Caki2 (cell line): Measurements from ENCODE around the gene CBFA2T3. TPM values are rescaled to one million over a fixed set of nuclear protein-coding genes. Genes with fewer than 3 reads are reported as not detected.
A peak's percentile ranks its signal among the peaks of the same experiment; 100 is the strongest.
"Not testable (repeated sequence)": the region's sequence is repeated elsewhere in the genome, so short reads cannot be mapped to it uniquely, and the experiment has no call there.

ENCODE experiments used
- DNase-seq: peaks from one replicate; pipeline ENCODE4 v3.0.0-alpha.2; 2015; ENCODE audit warnings: low read depth
- in situ Hi-C: cut with HindIII; loops from 2 replicates; pipeline ENCODE4 v1.10.0; 2016; ENCODE audit warnings: low sequenced_read_pairs, low pct_unique_long_range_greater_than_20kb, mixed read lengths
- total RNA-seq: library from RNA; depleted of rRNA; stranded (reverse); fragments of >200 nt; shearing (Covaris generic); gene quantifications from 2 replicates; pipeline ENCODE4 v1.2.3, GENCODE V29; 2014; ENCODE audit warnings: low replicate concordance

CBFA2T3 gene
- total RNA-seq, 1 experiment from 2014 or later: 0.27 TPM

GRCh38 chr16:89014403-89015230 lies 37.6 kb upstream of the CBFA2T3 start:
- in situ Hi-C loops: no loop called here

GRCh38 chr16:89013692-89014402 lies 36.8 kb upstream of the CBFA2T3 start:
- DNase-seq: no peak
- in situ Hi-C loops: no loop called here

More at GRCh38 chr16:89014403-89015230, 37.6 kb upstream of the CBFA2T3 start:
- no peak for DNase-seq

- DNase-seq: no peak
- in situ Hi-C loops: no loop called here
Measured at GRCh38 chr16:89013111-89013510, 36.1 kb upstream of the CBFA2T3 start.

- in situ Hi-C loops: no loop called here
- DNase-seq: no peak
Measured at GRCh38 chr16:89012622-89012995, 35.6 kb upstream of the CBFA2T3 start.

GRCh38 chr16:89011909-89012621 lies 35.1 kb upstream of the CBFA2T3 start:
- DNase-seq: no peak
- in situ Hi-C loops: no loop called here

GRCh38 chr16:89010210-89010925 lies 33.4 kb upstream of the CBFA2T3 start:
- in situ Hi-C loops: no loop called here
- no peak for DNase-seq

- peak; percentile 40 for DNase-seq
- in situ Hi-C loops: no loop called here
Measured at GRCh38 chr16:89009343-89010209, 32.6 kb upstream of the CBFA2T3 start.

- DNase-seq, in situ Hi-C loops: not testable (repeated sequence)
Measured at GRCh38 chr16:89008796-89009195, 31.8 kb upstream of the CBFA2T3 start.

- in situ Hi-C loops: no loop called here
- DNase-seq: no peak
Measured at GRCh38 chr16:89007371-89008249, 30.6 kb upstream of the CBFA2T3 start.

- in situ Hi-C loops: no loop called here
- DNase-seq: no peak
Measured at GRCh38 chr16:89006036-89006752, 29.2 kb upstream of the CBFA2T3 start.

- in situ Hi-C loops: no loop called here
- DNase-seq: no peak
Measured at GRCh38 chr16:89005201-89006035, 28.4 kb upstream of the CBFA2T3 start.

GRCh38 chr16:89004209-89004831 lies 27.3 kb upstream of the CBFA2T3 start:
- in situ Hi-C loops: no loop called here
- no peak for DNase-seq

- DNase-seq: no peak
- in situ Hi-C loops: no loop called here
Measured at GRCh38 chr16:89003831-89004208, 26.8 kb upstream of the CBFA2T3 start.

- no peak for DNase-seq
- in situ Hi-C loops: no loop called here
Measured at GRCh38 chr16:89002851-89003830, 26.1 kb upstream of the CBFA2T3 start.
